ENCODE measurements around the gene GRK5.

Gene GRK5

DNA sequence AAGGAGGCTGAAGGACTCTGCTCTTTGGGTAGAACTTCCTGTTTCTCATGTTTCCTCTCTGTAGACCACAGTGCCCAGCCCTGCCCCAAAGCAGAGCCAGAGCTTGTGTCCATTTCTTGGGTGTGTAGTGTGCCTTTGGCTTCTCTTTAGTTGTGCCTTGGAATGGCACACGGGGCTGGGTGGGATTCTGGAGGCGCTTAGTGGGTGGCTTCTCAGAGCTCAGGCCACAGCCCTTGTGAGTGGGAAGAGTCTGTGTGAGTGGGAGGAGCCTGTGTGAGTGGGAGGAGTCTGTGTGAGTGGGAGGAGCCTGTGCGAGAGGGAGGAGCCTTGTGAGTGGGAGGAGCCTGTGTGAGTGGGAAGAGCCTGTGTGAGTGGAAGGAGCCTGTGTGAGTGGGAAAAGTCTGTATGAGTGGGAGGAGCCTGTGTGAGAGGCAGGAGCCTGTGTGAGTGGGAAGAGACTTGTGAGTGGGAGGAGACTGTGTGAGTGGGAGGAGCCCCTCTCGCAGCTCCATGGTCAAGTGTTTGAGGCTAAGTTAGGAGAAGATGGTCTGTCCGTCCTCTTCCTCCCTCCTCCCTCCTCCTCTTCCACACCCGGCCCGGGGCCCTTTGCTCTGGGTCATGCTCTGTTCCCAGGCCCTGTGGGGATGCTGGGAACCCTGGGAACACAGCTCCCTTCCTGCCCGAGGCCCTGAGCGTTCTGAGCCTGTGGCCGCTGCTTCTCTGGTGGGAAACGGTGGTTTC is 153.0 kb downstream of the GRK5 start:
- no peak for DNase-seq (ENCODE audit: low read depth in 2 of 2)

DNA sequence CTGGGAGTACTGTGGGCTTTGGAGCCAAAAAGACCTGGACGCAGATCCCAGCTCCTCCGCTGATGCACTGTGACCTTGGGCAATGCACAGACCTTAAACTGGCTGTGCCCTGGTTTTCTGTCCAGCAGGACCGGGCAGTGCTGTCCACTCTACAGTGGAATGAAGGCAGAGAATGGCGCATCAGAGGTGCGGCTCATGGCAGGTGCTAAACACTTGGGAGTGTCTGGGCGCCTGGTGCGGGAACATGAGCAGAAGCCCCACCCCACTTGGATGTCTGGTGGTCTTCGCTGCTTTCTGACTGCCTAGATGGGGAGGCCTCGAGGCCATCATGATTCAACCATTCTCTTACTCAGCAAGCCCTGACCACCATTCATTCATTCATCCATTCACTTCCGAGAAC is 153.7 kb downstream of the GRK5 start:
- DNase-seq (ENCODE audit: low read depth in 2 of 2), result no peak

DNA sequence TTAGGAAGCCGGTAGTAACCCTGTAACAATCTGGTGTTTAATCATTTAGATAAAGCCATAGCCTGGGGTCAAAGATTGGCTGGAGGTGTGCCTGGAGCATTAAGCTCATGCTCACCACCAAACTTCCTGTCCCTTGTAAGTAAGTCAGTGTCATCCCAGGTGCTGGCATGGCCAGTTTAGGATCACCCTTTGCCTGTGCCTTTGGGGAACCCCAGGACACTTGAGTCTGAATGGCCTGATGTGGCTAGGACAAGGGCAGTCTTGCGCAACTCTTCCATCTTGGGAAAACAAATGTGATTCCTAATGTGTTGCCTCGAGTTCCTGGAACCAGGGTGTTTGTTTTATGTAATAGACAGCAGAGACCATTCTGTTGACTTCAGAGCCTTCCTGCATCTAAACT is 154.8 kb downstream of the GRK5 start:
- no peak for DNase-seq (ENCODE audit: low read depth in 2 of 2)

DNA sequence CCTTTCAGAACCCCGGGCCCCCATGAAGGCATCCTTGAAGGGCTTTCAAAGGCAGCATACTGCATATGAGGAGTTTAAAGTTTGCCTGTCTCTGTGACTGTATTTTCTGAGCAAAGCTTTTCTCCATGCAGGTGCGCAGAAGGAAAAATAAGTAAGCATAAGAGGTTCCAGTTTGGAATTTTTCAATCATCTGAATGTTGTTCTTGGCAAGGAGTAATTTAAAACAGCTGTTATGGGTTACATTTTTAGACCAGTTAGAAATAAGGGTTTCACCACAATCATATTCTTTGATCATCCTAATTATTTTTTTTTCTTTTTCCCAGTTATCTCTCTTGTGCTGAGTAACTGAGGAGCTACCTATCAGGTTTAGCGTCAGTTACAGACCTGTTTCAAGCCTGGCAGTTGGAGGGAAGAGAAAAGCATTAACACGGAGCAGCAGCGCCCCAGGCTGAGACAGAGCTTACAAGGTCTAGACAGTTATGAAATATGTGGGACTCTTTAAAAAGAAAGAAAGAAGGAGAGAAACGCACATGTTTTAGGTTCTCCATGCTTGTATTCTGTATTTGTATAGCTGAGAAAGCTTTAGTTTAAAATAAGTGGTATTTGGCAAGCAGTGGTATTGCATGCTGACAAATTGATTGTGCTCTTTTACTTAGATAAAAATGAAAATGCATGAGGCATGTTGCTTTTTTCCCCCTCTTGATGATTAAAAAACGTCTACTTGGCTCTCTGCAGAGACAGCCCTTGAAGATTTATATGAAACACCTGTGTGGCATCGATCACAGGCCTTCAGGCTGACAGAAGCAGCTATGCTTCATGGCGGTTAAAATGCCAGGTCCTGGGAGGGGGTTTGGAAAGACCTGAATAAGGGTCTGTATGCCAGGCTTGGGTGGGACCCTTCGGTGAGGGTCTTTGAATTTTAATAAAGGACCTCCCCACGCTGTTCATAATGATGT is 157.6 kb downstream of the GRK5 start:
- no peak for DNase-seq (ENCODE audit: low read depth in 2 of 2)

DNA sequence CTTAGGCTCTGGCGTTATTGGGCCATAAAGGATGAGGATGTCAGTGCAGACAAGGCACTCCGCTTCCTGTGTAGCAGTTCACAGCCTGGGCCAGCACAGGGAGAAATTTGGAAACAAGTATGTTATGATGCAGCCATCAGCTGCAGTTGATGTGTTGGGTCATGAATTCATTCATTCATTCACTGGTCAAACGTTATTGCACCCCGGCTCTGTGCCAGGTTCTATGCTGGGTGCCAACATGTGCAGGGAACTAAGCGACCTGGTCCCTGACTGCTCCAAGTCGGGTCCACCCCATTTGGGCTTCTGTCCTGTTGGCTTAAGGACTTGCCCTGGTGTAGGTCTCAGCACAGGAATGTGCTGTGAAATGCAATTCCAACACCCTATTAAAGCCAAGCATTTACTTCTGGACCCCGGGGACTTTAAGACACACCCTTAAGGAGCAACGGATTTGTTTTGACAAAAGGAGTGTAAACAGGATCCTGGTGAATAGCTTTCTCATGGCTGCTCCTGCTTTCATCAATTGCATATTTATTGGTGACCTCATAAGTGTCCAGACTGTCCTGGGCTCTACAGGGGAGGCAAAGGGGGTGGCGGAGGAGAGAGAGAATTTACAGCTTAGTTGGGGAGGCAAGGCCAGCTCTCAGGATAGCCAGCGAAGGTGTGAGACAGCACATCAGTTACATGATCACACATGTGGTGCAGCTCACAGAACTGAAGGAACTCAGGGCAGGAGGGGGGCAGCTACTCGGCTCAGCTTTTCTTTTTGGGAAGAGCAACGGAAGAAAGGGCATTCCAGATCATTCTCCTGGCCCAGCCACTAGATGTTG is 158.6 kb downstream of the GRK5 start:
- no peak for DNase-seq (ENCODE audit: low read depth in 2 of 2)

DNA sequence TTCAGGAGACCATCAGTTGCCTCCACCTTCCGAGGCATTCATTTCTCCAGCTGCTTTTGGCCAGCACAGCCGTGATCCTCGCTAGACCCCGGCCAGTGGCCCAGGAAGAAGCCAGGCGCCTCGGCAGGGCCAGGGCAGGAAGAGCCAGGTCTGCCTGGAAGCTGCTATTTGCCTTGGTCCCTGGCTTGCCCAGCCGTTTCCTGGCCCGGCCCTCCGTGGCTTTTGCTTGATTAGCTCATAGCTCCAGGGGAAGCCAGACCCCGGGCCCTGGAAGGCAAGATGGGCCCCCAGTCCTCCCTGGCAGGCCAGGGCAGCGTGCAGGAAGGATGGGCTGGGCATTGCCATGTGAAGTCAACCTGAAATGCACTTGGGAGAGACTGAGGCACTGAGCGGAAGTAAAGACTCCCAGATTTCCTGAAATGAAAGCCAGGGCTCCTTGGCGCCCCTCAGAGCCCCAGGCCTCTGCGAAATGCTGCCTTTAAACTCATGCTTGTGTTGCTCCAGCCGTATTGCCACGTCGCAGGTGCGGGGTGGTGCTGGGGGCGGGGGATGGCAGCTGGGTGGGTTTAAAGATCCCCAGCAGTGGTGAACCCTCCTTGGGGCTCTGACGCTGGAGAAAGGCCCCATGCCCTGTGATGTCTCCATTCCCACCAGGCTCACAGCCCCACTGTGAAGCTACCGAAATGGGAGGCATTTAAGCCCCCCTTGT is 160.6 kb downstream of the GRK5 start:
- no peak for DNase-seq (ENCODE audit: low read depth in 2 of 2)

DNA sequence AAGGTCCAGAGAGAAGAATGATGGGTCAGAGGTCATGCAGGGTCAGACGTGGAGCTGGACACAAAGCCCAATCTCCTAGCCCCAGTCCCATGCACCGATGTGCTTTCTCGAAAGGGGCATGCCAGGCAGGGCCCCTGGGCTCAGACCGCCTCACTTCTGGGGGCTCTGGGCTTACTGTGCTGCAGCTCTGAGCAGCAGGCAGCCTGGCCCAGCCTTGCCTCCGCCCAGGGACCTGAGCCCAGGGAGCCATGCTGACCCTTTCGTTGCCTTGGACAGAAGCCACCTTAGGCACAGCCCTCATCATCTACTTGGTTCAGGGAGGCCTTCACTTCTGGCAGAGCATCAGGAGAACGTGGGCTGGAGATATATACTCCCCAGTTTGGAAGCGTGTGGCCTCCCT is 161.2 kb downstream of the GRK5 start:
- no peak for DNase-seq (ENCODE audit: low read depth in 2 of 2)

DNA sequence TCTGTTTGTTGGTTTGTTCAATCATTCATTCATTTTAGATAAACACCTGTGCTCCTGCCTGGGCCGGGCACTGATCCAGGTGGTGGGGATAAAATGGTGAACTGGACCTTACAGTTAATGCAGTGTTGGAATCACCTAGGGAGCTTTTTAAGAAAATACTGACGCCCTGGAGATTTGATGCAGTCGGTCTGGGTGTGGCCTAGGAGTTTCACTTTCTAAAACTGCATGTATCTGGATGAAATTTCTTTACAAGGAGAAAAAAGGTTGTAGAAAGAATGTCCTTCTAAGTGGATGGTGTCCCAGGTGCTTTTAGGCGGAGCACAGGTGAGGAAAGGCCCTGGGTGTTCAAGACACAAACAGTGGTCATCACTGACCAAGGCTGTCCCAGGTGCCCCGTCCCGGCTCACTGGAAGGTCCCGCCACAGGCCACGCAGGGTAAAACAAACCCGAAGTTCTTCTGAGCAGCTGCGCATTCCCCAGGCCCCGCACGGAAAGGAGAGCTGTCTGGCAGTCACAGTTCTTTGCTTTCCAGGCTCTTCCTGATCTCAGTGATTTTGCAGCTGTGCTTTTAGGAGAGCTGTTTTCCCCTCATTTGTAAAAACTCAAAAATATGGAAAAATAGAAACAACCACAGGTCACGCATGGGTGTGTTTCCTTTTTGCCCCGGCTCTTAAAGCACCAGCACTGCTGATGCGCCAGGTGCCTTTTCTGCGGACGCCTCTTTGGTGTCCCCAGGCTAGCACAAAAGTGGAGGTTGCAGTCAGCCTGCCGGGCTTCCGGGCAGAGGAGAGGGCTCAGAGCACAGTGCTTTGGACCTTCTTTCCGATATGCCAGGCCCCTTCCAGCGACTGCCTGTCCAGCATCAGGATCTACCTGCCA is 161.9 kb downstream of the GRK5 start:
- no peak for DNase-seq (ENCODE audit: low read depth in 2 of 2)

DNA sequence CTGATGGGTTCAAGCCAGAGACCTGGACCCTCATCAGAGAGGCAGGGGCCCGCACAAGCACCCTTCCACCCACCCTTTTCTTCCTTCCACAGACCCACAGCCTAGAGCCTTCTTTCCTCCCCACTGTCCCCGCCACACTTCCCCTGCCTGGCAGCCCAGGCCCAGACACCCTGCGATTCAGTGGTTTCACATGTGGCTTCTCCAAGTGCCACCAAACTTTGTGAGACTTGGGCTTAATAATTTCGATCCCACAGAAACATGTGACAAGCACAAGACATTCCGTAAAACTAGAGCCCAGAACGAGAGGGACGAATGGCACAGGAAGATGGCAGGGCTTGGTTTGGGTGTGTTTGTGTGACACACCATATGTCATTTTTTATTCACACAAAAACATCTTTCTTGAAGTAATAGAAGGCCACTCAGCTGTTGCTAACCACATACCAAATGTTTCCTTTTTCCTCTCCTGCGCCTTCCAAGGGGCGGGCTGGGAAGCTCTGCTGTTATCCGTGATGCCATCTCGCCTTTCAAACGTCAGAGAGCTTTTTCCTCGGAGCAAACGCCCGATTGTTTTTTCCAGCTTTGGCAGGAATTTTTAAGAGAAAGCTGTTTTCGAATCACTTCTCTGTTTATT is 162.9 kb downstream of the GRK5 start:
- no peak for DNase-seq (ENCODE audit: low read depth in 2 of 2)

DNA sequence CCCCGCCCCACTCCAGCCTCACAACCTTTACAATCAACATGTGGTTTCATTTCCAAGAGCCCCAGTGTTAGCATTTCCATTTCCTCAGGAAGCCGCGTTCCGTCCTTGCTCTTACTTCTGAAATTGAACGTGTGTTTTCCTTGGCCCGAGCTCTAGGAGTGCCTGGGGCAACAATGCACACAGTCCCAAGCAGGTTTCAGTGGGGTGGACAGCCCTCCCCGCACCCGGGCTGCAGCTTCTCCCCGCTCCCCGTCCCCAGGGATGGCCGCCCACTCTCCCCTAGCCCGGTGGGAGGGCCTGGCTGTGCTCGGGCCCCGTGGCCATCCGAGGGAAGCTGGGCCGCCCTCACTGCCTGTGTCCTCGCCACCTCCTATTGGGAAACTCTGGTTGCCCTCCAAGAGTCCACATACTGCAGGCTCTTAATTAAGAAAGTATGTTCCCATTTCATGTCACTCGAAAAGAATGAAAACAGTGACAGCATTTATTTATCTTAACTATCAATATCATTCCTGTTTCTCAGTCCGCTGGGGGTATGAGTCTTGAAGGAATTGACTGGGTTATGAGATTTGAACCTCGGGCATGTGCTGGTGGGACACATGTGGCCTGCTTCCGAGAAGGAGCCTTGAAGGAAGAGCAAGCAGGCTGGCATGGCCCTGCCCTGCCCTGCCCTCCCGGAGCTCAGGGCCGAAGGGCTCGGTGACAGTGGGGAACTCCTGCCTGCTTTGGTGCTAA is 163.8 kb downstream of the GRK5 start:
- DNase-seq (ENCODE audit: low read depth in 2 of 2), result no peak

DNA sequence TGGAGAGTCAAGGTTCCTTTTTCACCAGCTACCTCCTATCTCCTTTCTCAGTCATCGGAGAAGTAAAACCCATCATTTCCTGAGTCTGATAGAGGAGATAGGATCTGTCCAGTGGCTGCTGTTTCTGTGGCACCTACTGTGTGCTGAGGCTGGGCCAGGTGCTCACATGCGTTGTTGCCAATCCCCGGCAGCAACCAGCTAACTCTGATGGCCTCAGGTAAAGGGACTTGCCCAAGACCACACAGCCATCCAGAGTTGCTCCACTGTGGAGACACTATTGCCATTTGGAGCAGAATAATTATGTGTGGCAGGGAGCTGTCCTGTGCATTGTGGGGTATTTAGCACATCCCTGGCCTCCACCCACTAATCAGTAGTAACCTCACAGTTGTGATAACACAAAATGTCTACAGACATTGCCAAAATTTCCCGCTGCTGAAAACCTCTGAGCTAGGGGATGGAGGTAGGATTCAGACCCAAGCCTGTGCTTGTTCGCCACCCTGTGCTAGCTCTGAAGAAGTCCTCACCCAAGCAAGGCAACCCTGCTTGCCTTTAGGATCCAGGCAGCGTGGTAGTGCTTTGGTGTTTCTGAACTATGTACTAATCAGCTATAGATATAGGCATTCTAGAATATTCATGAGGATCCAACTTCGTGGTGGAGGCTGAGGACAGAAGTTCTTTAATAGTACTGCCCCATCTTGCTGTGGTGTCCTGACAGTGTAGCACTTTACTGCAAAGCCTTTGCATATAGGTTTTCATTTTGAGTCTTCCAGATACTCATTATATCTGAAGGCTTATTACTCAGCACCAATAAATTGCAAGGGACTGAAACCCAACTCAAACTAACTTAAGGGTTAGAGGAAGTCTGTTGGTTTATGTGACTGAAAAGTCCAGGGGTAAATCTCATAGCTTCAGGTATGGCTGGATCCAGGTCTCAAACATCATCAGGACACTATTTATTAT is 164.6 kb downstream of the GRK5 start:
- no peak for DNase-seq (ENCODE audit: low read depth in 2 of 2)

DNA sequence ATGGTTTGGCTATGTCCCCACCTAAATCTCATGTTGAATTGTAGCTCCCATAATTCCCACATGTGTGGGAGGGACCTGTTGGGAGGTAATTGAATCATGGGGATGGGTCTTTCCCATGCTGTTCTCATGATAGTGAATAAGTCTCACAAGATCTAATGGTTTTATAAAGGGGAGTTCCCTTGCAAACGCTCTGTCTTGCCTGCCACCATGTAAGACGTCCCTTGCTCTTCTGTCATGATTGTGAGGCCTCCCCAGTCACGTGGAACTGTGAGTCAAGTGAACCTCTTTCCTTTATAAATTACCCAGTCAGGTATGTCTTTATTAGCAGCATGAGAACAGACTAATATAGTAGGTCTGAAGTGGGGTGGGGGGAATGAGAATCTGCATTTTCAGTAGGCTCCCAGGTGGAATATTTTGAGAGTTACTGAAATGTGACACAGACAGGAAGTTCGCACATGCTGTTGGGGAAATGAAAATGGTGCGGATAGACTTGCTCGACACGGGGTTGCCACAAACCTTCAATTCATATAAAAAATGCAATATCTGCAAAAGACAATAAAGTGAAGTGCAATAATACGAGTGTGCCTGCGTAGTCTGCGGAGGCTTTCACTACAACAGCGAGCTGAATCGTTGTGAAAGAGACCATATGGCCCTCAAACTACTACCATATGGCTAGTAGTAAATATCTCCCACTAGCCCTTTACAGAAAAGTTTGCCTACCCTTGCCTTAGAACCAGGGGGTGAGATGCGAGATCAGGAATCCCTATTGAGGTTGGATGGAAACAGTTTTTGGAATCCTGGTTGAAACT is 166.1 kb downstream of the GRK5 start:
- no peak for DNase-seq (ENCODE audit: low read depth in 2 of 2)

DNA sequence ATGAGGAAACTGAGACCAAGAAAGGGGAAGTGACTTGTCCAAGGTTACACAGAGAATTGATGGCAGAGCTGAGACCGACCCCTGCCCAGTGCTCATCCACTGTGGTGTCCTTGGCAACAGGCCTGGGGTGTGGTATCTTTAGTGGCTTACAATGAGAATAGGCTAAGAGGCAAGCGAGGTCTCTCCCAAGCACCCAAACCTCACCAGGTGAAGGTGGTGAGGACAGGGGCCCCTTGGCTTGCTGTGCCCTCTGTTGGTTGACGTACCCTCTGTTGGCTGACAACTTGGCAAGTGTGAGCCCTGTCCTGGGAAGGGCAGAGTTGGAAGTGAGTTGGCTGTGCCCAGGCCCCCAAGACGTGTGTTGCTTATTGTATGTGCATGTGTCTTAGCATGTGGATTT is 166.9 kb downstream of the GRK5 start:
- DNase-seq (ENCODE audit: low read depth in 2 of 2), result no peak

DNA sequence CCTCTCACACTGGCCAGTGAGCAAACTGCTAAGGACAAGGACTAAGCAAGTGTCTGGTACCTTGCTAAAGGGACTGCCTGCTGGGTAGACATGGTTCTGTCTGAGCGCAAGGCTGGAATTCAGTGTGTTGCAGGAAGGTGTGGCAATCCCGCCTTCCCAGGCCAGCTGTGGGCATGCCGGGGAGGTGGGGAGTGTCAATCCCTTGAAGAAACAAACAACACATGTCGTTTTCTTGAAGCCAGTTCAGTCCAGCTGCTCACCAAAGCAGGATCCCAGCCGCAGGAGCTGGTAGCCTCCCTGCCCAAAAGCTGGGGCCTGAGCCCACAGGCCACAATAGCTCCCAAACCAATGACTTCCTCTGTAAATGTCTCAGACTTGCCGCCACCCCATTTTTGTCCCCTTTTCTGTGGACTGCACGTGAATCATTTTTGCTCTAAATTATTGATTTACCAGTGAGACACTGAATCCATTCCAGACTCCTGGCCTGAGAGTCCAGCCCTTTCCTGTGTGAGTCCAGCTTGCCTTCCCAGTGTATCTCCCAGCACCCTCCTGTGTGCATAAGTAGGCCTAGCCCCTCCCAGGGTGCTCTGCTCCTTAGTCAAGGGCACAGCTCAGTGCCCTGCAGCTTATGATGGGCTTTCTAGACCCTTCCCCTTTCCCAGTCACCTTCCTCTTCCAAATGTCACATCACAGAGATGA is 168.4 kb downstream of the GRK5 start:
- no peak for DNase-seq (ENCODE audit: low read depth in 2 of 2)

DNA sequence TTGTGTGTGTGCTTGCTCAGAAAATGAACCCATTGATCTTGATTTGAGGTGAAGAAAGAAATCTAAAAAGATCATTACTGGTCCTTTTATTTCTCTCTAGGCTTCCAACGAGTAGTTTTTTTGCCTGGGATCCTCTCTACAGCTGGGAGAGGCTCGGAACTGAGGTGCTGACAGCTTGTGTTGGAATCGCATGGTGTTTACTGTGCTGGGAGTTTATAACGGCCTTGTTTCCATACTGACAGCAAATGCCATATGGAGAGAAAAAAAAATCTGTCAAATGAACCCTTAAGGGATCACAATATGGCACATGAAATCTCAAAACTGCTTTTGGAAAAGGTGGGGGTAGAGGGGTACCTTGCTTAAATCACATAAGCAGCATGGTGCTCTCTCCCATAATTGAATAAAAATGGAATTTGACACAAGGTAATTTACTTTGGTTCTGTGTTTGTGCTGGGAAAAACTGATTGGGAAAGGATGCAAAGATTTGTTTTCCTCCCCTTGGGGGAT is 170.1 kb downstream of the GRK5 start:
- no peak for DNase-seq (ENCODE audit: low read depth in 2 of 2)

DNA sequence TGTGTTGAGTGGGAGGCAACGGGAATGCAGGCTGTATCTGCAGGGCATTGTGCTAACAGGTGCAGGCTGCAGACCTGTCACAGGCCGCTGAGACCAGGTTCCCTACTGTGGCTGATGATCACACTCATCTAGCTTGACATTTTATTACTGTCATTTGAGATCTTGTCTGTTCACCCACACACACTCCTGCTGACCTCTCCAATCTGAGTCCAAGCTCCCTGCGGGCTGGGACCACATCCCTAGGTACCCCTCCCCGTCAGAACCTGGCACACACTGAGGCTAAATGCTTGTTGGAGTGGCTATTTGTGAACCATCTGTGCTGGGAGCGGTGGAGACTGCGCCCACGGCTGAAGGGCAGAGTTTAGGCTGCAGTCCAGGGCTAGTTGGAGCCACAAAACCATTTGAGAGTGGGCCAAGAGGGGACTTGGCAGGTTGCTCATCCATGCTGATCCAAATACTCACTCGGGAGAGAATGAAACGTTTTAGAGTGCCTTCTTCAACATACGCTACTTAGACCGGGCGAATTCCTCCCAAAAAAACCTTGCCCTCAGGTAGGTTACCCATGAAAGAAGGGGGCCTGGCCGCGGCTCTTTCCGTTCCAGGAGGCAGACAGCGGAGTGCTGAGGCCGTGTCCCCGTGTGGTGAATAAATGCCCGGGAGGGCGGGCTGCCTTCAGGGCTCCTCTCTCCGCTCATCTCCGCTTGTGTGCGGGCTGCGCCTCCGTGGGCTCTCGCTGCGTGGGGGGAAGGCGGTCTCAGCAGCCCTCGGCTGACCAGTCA is 170.8 kb downstream of the GRK5 start:
- DNase-seq (ENCODE audit: low read depth in 2 of 2), result no peak
